ENCODE results near the gene COMMD8. TPM values are rescaled to one million over a fixed set of nuclear protein-coding genes. Genes with fewer than 3 reads are reported as not detected.

The COMMD8 gene
- 10 to 100 TPM in 2 of 4 donors, 1 to 10 TPM in 2; 9.0 to 13.5 (median 10.5) TPM for total RNA-seq

GRCh38 chr4:47463235-47463956, at the start of gene COMMD8:
Gene COMMD8 (minus strand): TSS chr4:47463702. CDS start chr4:47463651, 51 bp downstream.
- peaks cover 0 to 29% (median 4%) of the 10 kb centered on the region in 4 donors for H3K4me1 ChIP-seq
- peaks cover 0 to 11% (median 0%) of the 10 kb centered on the region in 3 donors for H3K36me3 ChIP-seq
- H3K4me3 ChIP-seq, result peak within 1 kb of the TSS; percentile 71 to 86 (median 82)
- no peaks in the 10 kb centered on the region for H3K9me3 ChIP-seq
- TF ChIP-seq CTCF (IDR thresholded peaks at IDR 0.05) (peak in 4 of 5 experiments; percentile 36 to 75 (median 59)), POLR2A (IDR thresholded peaks at IDR 0.05) (peak; percentile 60 to 68), EP300 (IDR thresholded peaks at IDR 0.05) (peak; percentile 83 to 92)
- DNase-seq (ENCODE audit: low spot score in 2 of 2), result peak; percentile 90 to 96
- WGBS, 2 donors, result 0 to 1% methylated on average over 26 to 28 of the region's 51 CpGs
- H3K27me3 ChIP-seq, result no peaks in the 10 kb centered on the region
- peak within 1 kb of the TSS; percentile 77 to 92 (median 84) for H3K27ac ChIP-seq

- H3K4me1 ChIP-seq, result peaks cover 0 to 30% (median 3%) of the 10 kb centered on the region in 4 donors
- 16 to 27% methylated on average over 2 of the region's 2 CpGs for WGBS, 2 donors
- H3K4me3 ChIP-seq, result no peak overlapping the region
- H3K9me3 ChIP-seq, result no peaks in the 10 kb centered on the region
- no peaks in the 10 kb centered on the region for H3K27me3 ChIP-seq
- TF ChIP-seq POLR2A (IDR thresholded peaks at IDR 0.05) (no peak), CTCF (IDR thresholded peaks at IDR 0.05) (peak in 3 of 5 experiments; percentile 13 to 31 (median 15))
- peaks cover 0 to 32% (median 0%) of the 10 kb centered on the region in 3 donors for H3K36me3 ChIP-seq
- H3K27ac ChIP-seq, result peak overlapping the region in 3 of 4 donors; percentile 32 to 76 (median 75)
- DNase-seq (ENCODE audit: low spot score in 2 of 2), result no peak
Measured at GRCh38 chr4:47510506-47511143, 47.1 kb upstream of the COMMD8 start.

GRCh38 chr4:47505666-47506065, 42.2 kb upstream of the COMMD8 start:
- TF ChIP-seq EP300 (IDR thresholded peaks at IDR 0.05) (no peak), POLR2A (IDR thresholded peaks at IDR 0.05) (no peak), CTCF (IDR thresholded peaks at IDR 0.05) (no peak)
- DNase-seq (ENCODE audit: low spot score in 2 of 2), result no peak
- Histone ChIP-seq H3K9me3 (no peaks in the 10 kb centered on the region), H3K4me1 (peaks cover 0 to 18% (median 3%) of the 10 kb centered on the region in 4 donors), H3K4me3 (no peak overlapping the region), H3K27ac (no peak overlapping the region), H3K36me3 (peaks cover 0 to 4% (median 0%) of the 10 kb centered on the region in 3 donors), H3K27me3 (no peaks in the 10 kb centered on the region)
- 61 to 70% methylated on average over 3 of the region's 3 CpGs for WGBS, 2 donors

GRCh38 chr4:47505147-47505546, 41.6 kb upstream of the COMMD8 start:
- Histone ChIP-seq H3K27me3 (no peaks in the 10 kb centered on the region), H3K9me3 (no peaks in the 10 kb centered on the region), H3K27ac (no peak overlapping the region), H3K4me3 (no peak overlapping the region), H3K36me3 (peaks cover 0 to 4% (median 0%) of the 10 kb centered on the region in 3 donors), H3K4me1 (peaks cover 0 to 13% (median 1%) of the 10 kb centered on the region in 4 donors)
- 99 to 100% methylated on average over 3 of the region's 3 CpGs for WGBS, 2 donors
- DNase-seq (ENCODE audit: low spot score in 2 of 2), result no peak
- TF ChIP-seq CTCF (IDR thresholded peaks at IDR 0.05) (no peak), POLR2A (IDR thresholded peaks at IDR 0.05) (no peak), EP300 (IDR thresholded peaks at IDR 0.05) (no peak)

GRCh38 chr4:47500776-47501175, 37.3 kb upstream of the COMMD8 start:
- WGBS, 2 donors, result 62 to 63% methylated on average over 3 of the region's 3 CpGs
- H3K9me3 ChIP-seq, result no peaks in the 10 kb centered on the region
- H3K27ac ChIP-seq, result no peak overlapping the region
- no peak overlapping the region for H3K4me3 ChIP-seq
- DNase-seq (ENCODE audit: low spot score in 2 of 2), result no peak
- TF ChIP-seq POLR2A (IDR thresholded peaks at IDR 0.05) (no peak), EP300 (IDR thresholded peaks at IDR 0.05) (no peak), CTCF (IDR thresholded peaks at IDR 0.05) (no peak)
- no peaks in the 10 kb centered on the region for H3K27me3 ChIP-seq
- H3K36me3 ChIP-seq, result peaks cover 0 to 4% (median 0%) of the 10 kb centered on the region in 3 donors
- peaks cover 0 to 19% (median 11%) of the 10 kb centered on the region in 4 donors for H3K4me1 ChIP-seq
